Activated CD8-positive, alpha-beta memory T cell treated with anti-CD3 and anti-CD28 coated beads, Interleukin-2, amount 50 U/mL, for 1 hour (primary cell): Measurements from ENCODE around the gene EXOSC1.
"Not testable (repeated sequence)": the region's sequence is repeated elsewhere in the genome, so short reads cannot be mapped to it uniquely, and the experiment has no call there.

Source experiments
- DNase-seq: peaks from one replicate; pipeline ENCODE4 v3.0.0-alpha.2; 2020; ENCODE audit errors: extremely low read depth

EXOSC1 gene

GRCh38 chr10:97459111-97459510, 13.3 kb upstream of the EXOSC1 start:
- no peak for DNase-seq

- DNase-seq = no peak
Observed at GRCh38 chr10:97456686-97457065, 10.9 kb upstream of the EXOSC1 start.

DNA sequence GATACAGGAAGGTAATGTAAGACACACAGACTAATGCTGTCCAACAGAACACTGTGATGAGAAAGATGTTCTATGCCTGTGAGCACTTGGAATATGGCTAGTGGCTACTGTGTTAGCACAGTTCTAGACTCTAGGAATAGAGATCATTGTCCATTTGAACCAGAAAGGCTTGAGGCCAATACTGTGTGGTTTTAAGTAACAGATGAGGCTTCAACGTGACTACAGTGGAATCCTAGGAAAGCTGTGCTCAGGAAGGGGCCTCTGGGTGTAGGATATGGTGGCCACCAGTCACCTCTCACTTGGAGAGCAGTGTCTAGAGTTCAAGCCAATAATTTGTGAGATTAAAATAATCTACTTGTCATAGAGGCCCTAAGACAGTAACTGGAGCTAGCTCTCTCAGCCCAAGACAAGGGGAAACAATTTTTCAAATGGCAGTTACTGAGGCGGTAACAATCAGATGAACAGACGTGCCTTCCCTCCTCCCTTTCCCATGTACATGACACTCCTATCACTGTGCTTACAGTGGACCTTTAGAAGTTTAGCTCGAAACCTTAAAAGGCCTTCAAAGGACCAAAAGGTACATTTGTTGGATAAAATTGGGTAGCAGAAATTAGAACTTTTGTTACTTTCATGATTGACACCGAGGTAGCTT, 10.4 kb upstream of the EXOSC1 start:
- DNase-seq = no peak

DNA sequence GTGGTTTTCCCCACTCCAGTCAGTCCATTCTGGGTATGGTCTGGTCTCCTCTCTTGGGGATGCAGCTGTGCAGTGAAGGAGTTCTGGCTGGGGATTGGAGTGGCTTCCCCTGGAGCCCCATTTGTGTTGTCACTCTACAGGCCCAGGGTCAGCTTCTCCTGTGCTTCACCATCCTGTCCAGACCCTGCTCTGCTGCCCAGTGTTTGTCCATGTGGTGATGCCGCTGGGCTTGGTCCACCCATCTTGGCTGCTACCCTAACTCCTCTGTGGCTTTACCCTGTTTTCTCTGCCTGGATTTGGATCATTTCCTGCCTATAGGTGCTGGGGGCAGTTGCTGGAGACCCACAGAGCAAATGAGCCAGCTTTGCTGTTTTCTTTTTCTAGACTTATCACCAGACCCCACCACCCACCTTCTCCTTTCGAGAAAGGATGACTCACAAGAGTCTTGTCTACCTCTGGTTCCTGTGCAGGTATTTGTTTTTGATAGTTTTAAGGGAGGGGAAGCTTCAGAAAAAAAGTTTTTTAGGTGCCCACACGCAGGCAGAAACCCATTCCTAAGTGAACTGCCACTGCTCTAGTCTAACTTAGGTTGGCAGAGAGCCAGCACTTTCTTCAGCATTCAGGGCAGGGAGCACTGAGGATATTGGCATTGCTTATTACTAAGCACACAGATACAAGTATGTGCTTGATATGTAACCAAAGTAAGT, 8.7 kb upstream of the EXOSC1 start:
- DNase-seq = no peak

- no peak for DNase-seq
Observed at GRCh38 chr10:97452352-97452751, 6.5 kb upstream of the EXOSC1 start.

DNA sequence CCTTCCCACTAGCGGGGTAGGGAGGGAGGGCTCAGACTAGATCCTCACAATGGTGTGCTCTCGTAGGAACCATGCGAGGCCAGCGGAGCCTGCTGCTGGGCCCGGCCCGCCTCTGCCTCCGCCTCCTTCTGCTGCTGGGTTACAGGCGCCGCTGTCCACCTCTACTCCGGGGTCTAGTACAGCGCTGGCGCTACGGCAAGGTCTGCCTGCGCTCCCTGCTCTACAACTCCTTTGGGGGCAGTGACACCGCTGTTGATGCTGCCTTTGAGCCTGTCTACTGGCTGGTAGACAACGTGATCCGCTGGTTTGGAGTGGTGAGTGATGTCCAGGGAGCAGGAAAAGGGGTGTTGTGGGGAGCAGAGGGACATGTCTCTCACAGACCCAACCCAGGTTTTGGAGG, 5.8 kb upstream of the EXOSC1 start:
- DNase-seq = no peak

- no peak for DNase-seq
Observed at GRCh38 chr10:97450828-97451227, 5.0 kb upstream of the EXOSC1 start.

DNA sequence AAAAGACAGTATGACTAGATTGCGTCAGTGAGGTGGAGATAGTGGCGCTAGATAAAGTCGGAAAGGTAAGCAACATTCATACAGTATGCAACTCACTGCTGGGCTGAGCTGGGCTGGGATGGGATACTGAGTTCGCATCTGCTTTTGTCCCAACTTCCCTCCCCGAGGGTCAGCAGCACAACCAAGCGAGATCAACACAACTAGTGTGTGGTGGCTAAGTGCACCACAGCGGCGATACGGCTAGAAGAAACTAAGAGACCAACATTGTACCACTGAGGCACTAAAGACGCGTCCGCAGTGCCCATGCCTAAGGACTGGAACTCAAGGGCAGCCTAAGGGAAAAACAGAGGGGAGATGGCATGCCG, 467 bp downstream of the EXOSC1 start:
- DNase-seq = no peak

- DNase-seq = no peak
Observed at GRCh38 chr10:97444212-97444611, 1.6 kb downstream of the EXOSC1 start.

DNA sequence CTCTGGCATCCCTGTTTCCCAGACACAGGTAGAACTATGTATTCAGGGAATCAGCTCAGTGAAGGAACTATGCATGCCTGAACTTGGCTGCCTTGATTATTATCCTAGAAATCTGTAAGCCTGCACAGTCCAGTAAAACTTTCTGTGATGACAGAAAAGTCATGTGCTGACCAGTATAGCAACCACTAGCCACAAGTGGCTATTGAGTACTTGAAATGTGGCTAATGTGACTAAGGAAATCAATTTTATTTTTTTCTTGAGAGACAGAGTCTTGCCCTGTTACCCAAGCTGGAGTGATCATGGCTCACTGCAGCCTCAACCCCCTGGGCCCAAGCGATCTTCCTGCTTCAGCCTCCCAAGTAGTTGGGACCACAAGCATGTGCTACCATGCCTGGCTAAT, 3.5 kb downstream of the EXOSC1 start:
- no peak for DNase-seq

DNA sequence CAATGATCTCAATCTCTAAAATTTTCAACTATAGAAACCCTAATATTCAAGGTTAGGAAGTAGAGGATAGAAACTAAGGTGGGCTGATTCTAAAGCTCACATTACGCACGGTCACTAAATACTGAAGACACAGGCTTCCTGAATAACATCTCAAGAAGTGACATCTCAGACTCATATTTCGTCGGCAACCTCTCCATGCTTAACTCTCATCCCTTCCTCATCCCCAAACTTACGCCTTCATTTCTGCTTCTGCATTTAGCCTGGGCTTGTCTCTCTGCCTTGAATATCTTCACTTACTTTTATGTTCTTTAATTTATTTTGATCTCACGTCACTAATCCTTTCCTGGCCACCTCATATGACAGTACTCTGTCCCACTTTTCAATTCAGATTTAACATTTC, 10.6 kb downstream of the EXOSC1 start:
- no peak for DNase-seq

DNA sequence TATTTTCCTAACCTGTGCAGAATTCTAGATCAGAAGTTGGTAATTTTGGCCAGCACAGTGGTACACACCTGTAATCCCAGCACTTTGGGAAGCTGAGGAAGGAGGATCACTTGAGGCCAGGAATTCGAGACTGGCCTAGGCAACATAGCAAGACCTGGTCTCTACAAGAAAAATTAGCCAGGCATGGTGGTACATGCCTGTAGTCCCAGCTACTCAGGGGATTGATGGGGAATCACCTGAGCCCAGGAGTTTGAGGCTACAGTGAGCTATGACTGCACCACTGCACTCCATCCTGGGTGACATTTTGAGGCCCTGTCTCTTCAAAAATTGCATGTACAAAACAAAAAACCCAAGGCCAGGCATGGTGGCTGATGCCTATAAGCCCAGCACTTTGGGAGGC, 11.2 kb downstream of the EXOSC1 start:
- DNase-seq = no peak

DNA sequence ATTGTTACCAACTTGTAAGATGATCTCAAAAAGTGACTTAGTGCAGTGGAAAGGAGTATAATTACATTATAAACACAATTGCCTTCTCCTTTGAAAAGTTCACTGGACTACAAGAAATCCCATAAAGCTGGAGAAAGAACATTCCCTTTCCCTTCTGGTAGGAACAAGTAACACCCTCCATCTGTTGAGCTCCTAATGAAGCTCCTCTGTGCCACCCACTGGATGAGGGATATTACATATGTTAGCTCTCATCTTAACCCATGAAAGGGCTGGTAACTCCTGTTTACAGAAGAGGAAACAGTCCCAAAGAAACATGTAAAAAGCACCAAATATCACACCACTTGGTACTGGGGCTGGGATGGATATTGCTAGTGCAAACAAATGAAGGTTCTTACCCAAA, 11.8 kb downstream of the EXOSC1 start:
- DNase-seq = no peak

GRCh38 chr10:97428572-97428981, 17.2 kb downstream of the EXOSC1 start:
- no peak for DNase-seq

DNA sequence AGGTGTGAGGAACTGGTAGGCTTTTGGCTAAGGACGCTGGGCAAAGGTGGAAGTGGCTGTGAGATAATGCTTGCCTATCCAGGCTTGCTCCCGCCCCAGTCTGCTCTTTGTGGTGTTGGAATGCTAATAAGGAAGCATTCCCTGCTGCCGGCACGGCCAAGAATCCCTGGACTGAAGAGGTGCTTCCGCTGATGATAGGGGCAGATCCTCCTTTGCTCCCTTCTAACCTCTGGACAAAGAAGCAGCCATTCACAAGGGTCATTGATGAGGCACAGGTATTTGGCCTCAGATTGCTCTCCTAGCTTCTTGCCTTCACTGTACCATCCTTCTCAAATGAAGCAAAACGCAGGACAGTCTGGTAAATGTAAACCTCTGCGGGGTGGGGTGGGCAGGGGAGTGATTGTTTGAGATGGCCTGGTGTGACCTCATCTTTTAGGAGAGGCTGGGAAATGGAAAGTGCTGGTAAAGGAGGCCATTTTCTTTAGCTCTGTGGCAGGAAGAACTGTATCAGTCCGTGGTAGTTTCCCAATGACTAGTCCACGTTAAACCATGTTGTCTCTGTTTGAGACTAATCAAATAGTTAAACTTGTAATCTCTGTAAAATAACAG, 18.1 kb downstream of the EXOSC1 start:
- no peak for DNase-seq

DNA sequence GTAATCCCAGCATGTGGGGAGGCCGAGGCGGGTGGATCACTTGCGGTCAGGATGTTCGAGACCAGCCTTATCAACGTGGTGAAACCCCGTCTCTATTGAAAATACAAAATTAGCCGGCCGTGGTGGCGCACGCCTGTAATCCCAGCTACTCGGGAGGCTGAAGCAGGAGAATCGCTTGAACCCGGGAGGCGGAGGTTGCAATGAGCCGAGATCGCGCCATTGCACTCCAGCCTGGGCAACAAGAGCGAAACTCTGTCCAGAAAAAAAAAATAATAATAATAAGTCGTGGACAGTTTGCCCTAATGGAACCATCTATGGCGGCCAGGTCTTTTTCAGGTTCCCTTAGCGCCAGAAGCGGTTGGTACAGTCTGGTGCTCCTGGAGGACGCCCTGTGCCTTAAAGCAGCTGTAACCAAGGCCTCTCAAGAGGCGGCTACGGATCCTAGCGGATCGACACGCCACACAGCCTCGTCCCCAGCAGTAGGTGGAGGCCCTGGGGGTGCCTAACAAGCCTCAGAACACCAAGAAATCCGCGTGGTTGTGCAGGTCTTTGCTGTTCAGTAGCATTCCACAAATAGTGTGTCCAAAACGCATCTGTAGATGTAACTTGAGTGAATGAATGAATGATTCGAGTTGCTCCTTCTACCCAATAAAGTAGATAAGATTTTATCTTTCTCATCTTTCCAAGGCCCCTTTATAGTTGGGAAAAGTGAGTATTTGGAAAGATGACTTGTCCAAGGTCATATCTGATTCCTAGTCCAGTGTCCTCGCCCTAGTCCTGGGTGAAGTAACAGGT, 18.8 kb downstream of the EXOSC1 start:
- DNase-seq = no peak

DNA sequence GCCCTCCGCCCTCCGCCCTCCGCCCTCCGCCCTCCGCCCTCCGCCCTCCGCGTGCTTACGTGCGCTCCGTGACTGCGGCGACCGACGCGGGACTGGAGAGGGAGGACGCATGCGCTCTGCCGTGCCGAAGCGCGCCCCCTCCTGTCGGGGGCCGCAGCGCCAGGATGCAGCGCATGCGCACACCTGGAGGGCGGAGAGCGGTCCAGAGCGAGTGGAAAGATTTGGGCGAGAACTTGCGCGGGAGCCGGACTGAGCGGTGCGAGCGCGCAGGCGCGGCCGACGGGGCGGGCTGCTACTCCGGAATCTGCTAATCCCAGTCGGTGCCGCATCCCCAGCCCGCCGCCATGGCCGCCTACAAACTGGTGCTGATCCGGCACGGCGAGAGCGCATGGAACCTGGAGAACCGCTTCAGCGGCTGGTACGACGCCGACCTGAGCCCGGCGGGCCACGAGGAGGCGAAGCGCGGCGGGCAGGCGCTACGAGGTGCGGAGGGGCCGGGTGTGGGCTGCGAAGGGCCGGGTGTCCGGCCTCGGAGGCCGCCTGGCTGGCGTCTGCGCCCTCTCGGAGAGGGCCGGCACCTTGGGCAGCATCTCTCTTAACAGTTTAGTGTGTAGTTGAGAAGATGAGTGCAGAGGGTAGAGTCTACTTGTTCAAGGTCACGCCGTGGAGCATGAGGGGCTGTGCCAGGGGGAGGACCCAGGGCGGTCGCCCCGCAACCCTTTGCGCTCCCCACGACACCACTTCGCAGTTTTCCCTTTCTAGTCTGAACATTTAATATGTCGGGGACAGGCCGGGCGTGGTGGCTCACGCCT, 19.6 kb downstream of the EXOSC1 start, which contains the start of gene PGAM1:
TSS of gene PGAM1 (plus strand) at position 228 of the 812 bp plus-strand sequence. CDS start at position 345, 117 bp downstream.
- peak; percentile 81 for DNase-seq

DNA sequence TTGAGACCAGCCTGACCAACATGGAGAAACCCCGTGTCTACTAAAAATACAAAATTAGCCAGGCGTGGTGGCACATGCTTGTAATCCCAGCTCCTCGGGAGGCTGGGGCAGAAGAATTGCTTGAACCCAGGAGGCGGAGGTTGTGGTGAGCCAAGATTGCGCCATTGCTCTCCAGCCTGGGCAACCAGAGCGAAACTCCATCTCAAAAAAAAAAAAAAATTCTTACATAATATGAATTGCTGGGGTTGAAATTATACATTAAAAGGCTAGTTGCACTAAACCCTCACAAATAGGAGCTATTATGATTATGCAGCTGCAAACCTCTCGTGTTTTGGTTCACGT, 22.1 kb downstream of the EXOSC1 start:
- DNase-seq = not testable (repeated sequence)

DNA sequence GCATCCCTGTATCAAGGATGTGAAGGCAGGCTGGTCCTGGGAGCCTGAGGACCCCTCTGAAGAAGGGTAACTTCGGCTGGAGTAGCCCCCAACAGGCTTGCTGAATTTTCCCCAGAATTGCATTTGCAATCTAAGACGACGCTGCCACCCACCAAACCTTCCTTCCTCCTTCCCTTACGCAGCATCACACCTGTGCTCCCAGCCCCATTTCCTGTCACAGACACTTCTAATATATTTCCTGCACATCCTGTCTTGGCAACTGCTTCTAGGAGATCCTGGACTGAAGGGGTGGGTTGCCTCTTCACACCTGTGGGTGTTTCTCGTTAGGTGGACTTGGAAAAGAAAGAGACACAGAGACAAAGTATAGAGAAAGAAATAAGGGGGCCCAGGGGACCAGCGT, 29.2 kb downstream of the EXOSC1 start:
- no peak for DNase-seq

DNA sequence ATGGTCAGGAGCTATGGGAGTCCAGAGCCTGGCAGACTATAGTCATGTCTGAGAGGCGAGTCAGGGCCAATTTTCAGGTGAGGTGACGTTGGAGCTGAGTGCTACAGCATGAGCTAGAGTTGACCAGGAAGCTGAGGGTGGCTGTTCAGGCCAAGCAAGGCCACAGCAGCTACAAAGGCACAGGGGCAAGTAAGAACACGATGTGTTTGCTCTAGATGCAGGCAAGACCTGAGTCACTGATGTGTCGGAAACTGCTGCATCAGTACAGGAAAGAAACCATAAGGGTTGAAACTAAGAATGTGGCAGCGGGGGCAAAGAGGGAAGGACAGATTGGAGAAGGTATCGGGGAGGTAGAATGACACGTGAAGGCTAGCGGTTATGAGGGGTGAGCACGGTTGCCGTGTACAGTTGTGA, 32.9 kb downstream of the EXOSC1 start:
- DNase-seq = no peak

GRCh38 chr10:97411406-97411805, 34.4 kb downstream of the EXOSC1 start:
- DNase-seq = no peak
